ENCODE data around the gene LCAT. TPM values are rescaled to one million over a fixed set of nuclear protein-coding genes. Genes with fewer than 3 reads are reported as not detected.

The LCAT gene
- total RNA-seq, 2 experiments from 2014 or later = 9.1 to 9.9 TPM

DNA sequence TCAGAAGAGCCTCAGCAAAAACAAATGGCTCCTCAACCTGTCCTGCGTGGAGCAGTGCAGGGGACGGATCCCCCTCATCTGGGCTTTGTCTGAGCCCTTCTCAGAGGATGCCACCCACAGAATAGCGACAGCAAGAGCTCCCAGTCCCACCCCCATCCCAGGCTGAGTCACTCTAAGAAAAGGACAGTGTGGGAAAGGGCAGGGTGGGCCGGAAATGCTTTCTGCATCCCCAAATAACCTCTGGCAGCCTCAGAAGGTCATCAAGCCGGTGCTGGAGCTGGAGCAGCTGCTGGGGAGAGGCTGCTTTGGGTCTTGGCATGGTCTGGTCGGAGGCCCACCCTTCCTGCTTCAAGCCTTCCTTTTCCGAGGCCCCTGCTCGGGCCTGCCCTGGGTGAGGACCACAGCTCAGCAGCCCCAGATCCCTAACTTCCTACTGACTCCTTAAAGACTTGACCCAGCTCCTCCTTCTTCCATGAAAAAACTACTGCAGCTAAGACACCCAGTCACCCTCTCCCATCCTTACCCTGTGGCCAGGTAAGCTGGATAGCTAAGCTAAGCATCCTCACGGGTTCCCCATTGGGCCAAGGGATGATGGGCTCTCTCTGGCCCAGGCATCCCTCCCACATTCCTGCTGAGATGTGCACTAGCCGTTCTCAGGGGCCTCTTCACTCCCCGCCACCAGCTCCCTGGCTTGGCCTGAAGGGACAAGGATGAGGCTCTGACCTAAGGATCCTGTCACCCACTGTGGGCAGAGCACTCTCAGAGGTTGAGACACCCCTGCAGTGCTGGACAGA lies 15.8 kb upstream of the LCAT start:
- POLR2A ChIA-PET = interaction anchor here (0.6 kb wide), 1 partner anchor 401 kb away, joined by 3 read pairs; no protein-coding TSS in a partner anchor
- no peak for ATAC-seq
- H3K36me3 Mint-ChIP-seq (ENCODE audit: low read depth) = peaks cover 9% of the 10 kb centered on the region

DNA sequence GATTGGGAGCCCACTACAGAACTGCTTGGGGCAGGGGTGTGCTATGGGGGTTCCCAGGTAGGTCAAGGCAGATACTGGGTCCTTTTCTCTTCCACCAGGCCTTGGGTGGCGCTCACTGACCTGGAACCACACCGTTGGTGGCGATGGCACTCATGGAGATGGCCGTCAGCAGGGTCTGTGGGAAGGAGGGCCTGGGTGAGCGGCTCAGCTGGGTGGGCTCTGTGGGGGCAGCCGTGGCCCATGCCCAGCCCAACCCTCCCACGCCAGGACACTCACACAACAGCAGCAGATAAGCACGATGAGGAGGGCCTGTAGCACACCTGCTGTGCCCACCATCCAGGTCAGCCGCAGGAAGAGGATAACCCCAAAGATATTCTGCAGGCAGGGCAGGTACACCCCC lies 13.7 kb upstream of the LCAT start:
- CTCF ChIA-PET = interaction anchor here (1.0 kb wide), 1 partner anchor 16 kb away, joined by 3 read pairs; no protein-coding TSS in a partner anchor
- H3K36me3 Mint-ChIP-seq (ENCODE audit: low read depth) = peaks cover 9% of the 10 kb centered on the region
- no peak overlapping the region for H3K4me3 Mint-ChIP-seq
- no peaks in the 10 kb centered on the region for H3K27me3 Mint-ChIP-seq
- no peak for DNase-seq
- H3K4me1 Mint-ChIP-seq = no peaks in the 10 kb centered on the region
- H3K27ac Mint-ChIP-seq = no peak overlapping the region
- intact Hi-C loops (cut with DNase I, micrococcal nuclease) = no loop called here
- POLR2A ChIA-PET = no interaction called here
- no peak for ATAC-seq
- H3K9me3 Mint-ChIP-seq (ENCODE audit: low read depth) = no peaks in the 10 kb centered on the region

More for the DNA sequence above, 15.8 kb upstream of the LCAT start:
- CTCF ChIA-PET = interaction anchor here (1.1 to 2.3 kb wide), 2 partner anchors 18 to 439 kb away, joined by 3 to 5 read pairs; no protein-coding TSS in a partner anchor
- intact Hi-C loops (cut with DNase I, micrococcal nuclease) = no loop called here
- Mint-ChIP-seq H3K4me3 (no peak overlapping the region), H3K9me3 (ENCODE audit: low read depth) (no peaks in the 10 kb centered on the region), H3K27me3 (no peaks in the 10 kb centered on the region), H3K27ac (no peak overlapping the region), H3K4me1 (no peaks in the 10 kb centered on the region)
- DNase-seq = no peak

- Mint-ChIP-seq H3K4me1 (no peaks in the 10 kb centered on the region), H3K4me3 (no peak overlapping the region), H3K36me3 (ENCODE audit: low read depth) (peaks cover 3% of the 10 kb centered on the region), H3K9me3 (ENCODE audit: low read depth) (no peaks in the 10 kb centered on the region), H3K27me3 (no peaks in the 10 kb centered on the region), H3K27ac (no peak overlapping the region)
- intact Hi-C loops (cut with DNase I, micrococcal nuclease) = no loop called here
- POLR2A ChIA-PET = no interaction called here
- ATAC-seq = no peak
- CTCF ChIA-PET = no interaction called here
- no peak for DNase-seq
Observed at GRCh38 chr16:67954421-67955196, 10.7 kb upstream of the LCAT start.

DNA sequence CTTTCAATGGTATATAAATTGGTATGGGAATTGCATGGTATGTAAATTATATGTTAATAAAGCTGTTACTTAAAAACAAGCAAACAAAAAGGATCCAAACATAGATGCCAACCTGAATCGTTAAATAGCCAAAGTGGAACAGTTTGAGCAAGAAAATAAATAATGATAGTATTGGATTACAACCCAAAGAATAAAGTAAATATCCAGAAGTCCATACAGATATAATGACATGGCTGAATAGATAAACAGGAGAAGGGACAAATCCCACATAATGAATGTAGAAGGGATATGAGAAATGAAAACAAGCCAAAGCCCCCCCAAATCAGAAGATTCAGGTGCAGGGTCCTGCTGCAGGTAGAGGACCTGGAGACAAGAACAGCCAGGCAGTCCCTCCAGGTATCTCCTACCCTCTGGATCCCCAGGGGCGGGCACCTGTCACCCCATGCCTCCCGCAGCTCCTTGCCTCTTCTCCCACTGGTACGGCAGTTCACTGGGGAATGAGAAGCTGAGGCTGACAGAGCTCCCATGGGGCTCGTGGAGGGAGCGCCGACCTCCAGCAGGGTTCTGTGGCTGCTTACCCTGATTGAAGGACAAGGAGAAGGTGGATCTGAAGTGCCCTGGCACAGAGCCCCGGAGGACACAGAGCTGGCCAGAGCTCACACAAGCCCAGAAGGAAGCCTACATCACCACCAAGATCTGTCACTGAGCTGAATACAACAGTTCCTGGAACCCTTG lies 9.9 kb upstream of the LCAT start:
- Mint-ChIP-seq H3K36me3 (ENCODE audit: low read depth) (peaks cover 3% of the 10 kb centered on the region), H3K27me3 (no peaks in the 10 kb centered on the region), H3K9me3 (ENCODE audit: low read depth) (no peaks in the 10 kb centered on the region), H3K4me3 (no peak overlapping the region), H3K4me1 (no peaks in the 10 kb centered on the region), H3K27ac (no peak overlapping the region)
- CTCF ChIA-PET = interaction anchor here (0.6 kb wide), 1 partner anchor 132 kb away, joined by 3 read pairs; no protein-coding TSS in a partner anchor
- intact Hi-C loops (cut with DNase I, micrococcal nuclease) = no loop called here
- ATAC-seq (no peak), DNase-seq (no peak)
- POLR2A ChIA-PET = no interaction called here

GRCh38 chr16:67951485-67951884 lies 7.6 kb upstream of the LCAT start:
- H3K4me1 Mint-ChIP-seq = no peaks in the 10 kb centered on the region
- POLR2A ChIA-PET = interaction anchor here (0.6 kb wide), 1 partner anchor 97 kb away, joined by 3 read pairs; no protein-coding TSS in a partner anchor

DNA sequence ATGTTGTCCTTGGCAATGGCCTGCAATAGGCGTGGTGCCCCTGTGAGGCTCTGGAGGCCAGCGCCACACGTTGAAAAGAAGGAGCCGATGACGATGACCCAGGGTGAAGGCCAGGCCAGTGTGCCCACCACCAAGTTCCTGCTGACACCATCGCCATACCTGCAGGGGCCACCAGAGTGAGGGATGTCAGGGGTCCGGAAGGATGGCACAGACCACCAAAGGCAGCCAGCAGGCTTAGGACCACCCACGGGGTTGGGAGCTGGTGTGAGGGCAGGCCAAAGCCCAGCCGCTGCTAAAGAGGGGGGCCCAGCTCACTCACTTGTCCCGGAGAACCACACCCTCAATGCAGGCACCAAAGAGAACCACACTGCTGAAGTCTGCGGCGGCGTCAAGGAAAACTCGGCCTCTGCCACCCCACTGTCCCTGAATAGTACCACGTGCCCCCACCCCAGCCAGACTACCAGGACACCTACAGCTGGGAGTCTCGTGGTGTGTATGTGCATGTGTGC lies 6.5 kb upstream of the LCAT start:
- no peak overlapping the region for H3K27ac Mint-ChIP-seq
- H3K9me3 Mint-ChIP-seq (ENCODE audit: low read depth) = no peaks in the 10 kb centered on the region
- H3K4me1 Mint-ChIP-seq = no peaks in the 10 kb centered on the region
- no peak for ATAC-seq
- no peak for DNase-seq
- ChIA-PET CTCF (interaction anchor here (0.6 kb wide), 1 partner anchor 403 kb away, joined by 3 read pairs; no protein-coding TSS in a partner anchor), POLR2A (interaction anchor here (0.9 kb wide), 1 partner anchor 11 kb away, joined by 4 read pairs; no protein-coding TSS in a partner anchor)
- intact Hi-C loops (cut with DNase I, micrococcal nuclease) = no loop called here
- H3K4me3 Mint-ChIP-seq = no peak overlapping the region
- no peaks in the 10 kb centered on the region for H3K27me3 Mint-ChIP-seq
- H3K36me3 Mint-ChIP-seq (ENCODE audit: low read depth) = peaks cover 9% of the 10 kb centered on the region

More at GRCh38 chr16:67951485-67951884, 7.6 kb upstream of the LCAT start:
- H3K27me3 Mint-ChIP-seq = no peaks in the 10 kb centered on the region
- H3K27ac Mint-ChIP-seq = no peak overlapping the region
- intact Hi-C loops (cut with DNase I, micrococcal nuclease) = no loop called here
- CTCF ChIA-PET = no interaction called here
- ATAC-seq (no peak), DNase-seq (no peak)
- H3K9me3 Mint-ChIP-seq (ENCODE audit: low read depth) = no peaks in the 10 kb centered on the region
- H3K36me3 Mint-ChIP-seq (ENCODE audit: low read depth) = peaks cover 3% of the 10 kb centered on the region
- no peak overlapping the region for H3K4me3 Mint-ChIP-seq

- no peaks in the 10 kb centered on the region for H3K4me1 Mint-ChIP-seq
- CTCF ChIA-PET = interaction anchor here (0.7 kb wide), 1 partner anchor 16 kb away, joined by 3 read pairs; no protein-coding TSS in a partner anchor
- ATAC-seq (no peak), DNase-seq (no peak)
- H3K36me3 Mint-ChIP-seq (ENCODE audit: low read depth) = peaks cover 9% of the 10 kb centered on the region
- no peak overlapping the region for H3K27ac Mint-ChIP-seq
- no peaks in the 10 kb centered on the region for H3K27me3 Mint-ChIP-seq
- H3K9me3 Mint-ChIP-seq (ENCODE audit: low read depth) = no peaks in the 10 kb centered on the region
- intact Hi-C loops (cut with DNase I, micrococcal nuclease) = no loop called here
- no peak overlapping the region for H3K4me3 Mint-ChIP-seq
- POLR2A ChIA-PET = interaction anchor here (0.9 kb wide), 1 partner anchor 10 kb away, joined by 4 read pairs; no protein-coding TSS in a partner anchor
Observed at GRCh38 chr16:67949645-67950044, 5.7 kb upstream of the LCAT start.

- POLR2A ChIA-PET = no interaction called here
- H3K4me3 Mint-ChIP-seq = no peak overlapping the region
- CTCF ChIA-PET = no interaction called here
- ATAC-seq (no peak), DNase-seq (peak; percentile 7)
- peaks cover 9% of the 10 kb centered on the region for H3K36me3 Mint-ChIP-seq (ENCODE audit: low read depth)
- intact Hi-C loops (cut with DNase I, micrococcal nuclease) = no loop called here
- no peaks in the 10 kb centered on the region for H3K27me3 Mint-ChIP-seq
- no peak overlapping the region for H3K27ac Mint-ChIP-seq
- no peaks in the 10 kb centered on the region for H3K9me3 Mint-ChIP-seq (ENCODE audit: low read depth)
- H3K4me1 Mint-ChIP-seq = no peaks in the 10 kb centered on the region
Observed at GRCh38 chr16:67948015-67948414, 4.1 kb upstream of the LCAT start.

GRCh38 chr16:67946966-67947558 lies 3.1 kb upstream of the LCAT start:
- POLR2A ChIA-PET = interaction anchor here (0.7 kb wide), 1 partner anchor 145 kb away, joined by 8 read pairs; no protein-coding TSS in a partner anchor
- no peak for DNase-seq
- peaks cover 9% of the 10 kb centered on the region for H3K36me3 Mint-ChIP-seq (ENCODE audit: low read depth)

DNA sequence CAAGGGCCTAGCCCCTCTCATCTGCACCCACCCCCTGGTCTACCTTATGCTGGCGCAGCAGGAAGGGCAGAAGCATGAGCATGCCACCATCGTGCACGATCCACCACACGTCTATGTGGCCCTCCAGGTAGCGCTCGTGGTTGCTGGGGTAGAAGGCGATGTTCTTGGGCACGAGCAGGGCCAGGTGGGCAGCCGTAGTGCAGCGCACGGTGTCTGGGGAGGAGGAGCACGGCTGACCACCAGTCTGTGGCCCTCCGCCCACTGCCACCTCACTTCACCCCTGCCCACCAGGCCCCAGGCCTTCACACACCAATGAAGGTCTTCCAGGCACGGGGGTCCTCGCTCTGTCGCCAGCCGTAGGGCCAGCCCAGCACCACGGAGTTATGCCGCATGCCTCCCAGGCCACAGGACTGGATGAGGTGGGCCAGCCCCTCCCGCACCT lies 2.2 kb upstream of the LCAT start:
- ChIA-PET CTCF (interaction anchor here (1.4 kb wide), 2 partner anchors 46 to 129 kb away, joined by 3 read pairs; no protein-coding TSS in a partner anchor), POLR2A (no interaction called here)

More at GRCh38 chr16:67946966-67947558, 3.1 kb upstream of the LCAT start:
- intact Hi-C loops (cut with DNase I, micrococcal nuclease) = no loop called here
- Mint-ChIP-seq H3K9me3 (ENCODE audit: low read depth) (no peaks in the 10 kb centered on the region), H3K27me3 (no peaks in the 10 kb centered on the region), H3K4me1 (peaks cover 2% of the 10 kb centered on the region), H3K27ac (no peak overlapping the region), H3K4me3 (no peak overlapping the region)
- ATAC-seq = no peak
- CTCF ChIA-PET = interaction anchor here (0.6 to 1.4 kb wide), 3 partner anchors 23 to 130 kb away, joined by 3 read pairs; no protein-coding TSS in a partner anchor

More for the DNA sequence above, 2.2 kb upstream of the LCAT start:
- H3K27ac Mint-ChIP-seq = no peak overlapping the region
- H3K36me3 Mint-ChIP-seq (ENCODE audit: low read depth) = peaks cover 6% of the 10 kb centered on the region
- H3K27me3 Mint-ChIP-seq = no peaks in the 10 kb centered on the region
- DNase-seq (no peak), ATAC-seq (no peak)
- H3K4me1 Mint-ChIP-seq = peaks cover 7% of the 10 kb centered on the region
- no peaks in the 10 kb centered on the region for H3K9me3 Mint-ChIP-seq (ENCODE audit: low read depth)
- no peak overlapping the region for H3K4me3 Mint-ChIP-seq
- intact Hi-C loops (cut with DNase I, micrococcal nuclease) = no loop called here
